CD14-positive monocyte (primary cell): Measurements from ENCODE around the gene COL2A1. TPM values are rescaled to one million over a fixed set of nuclear protein-coding genes. Genes with fewer than 3 reads are reported as not detected.
A peak's percentile ranks its signal among the peaks of the same experiment; 100 is the strongest.

ENCODE experiments used
- DNase-seq, 3 donors: peaks; one replicate each; pipeline ENCODE4 v3.0.0-alpha.2; 2011 to 2022
- H2AFZ ChIP-seq: 2 replicates; pipeline ENCODE4 v1.6.0; 2012; ENCODE audit warnings: mild to moderate bottlenecking, low read depth, low read length, inconsistent platforms; ENCODE audit not compliant: insufficient read depth, poor library complexity, severe bottlenecking
- H3K27ac ChIP-seq, 2 donors: 1 replicate in 1 of 2; 2 replicates in 1 of 2; pipeline ENCODE4 v1.5.1; 2012 to 2013; ENCODE audit warnings: low read length in 2 of 2, control low read depth in 1 of 2, inconsistent platforms in 1 of 2, low read depth in 1 of 2, mild to moderate bottlenecking in 1 of 2
- H3K27me3 ChIP-seq, 2 donors: one replicate each; pipeline versions ENCODE4 v1.6.0 to v1.6.1; 2011 to 2013; ENCODE audit warnings: low read length in 2 of 2; ENCODE audit not compliant: control insufficient read depth in 2 of 2, insufficient read depth in 2 of 2
- H3K36me3 ChIP-seq, 2 donors: replicated peaks in 1 of 2; 1 replicate in 1 of 2; 2 replicates in 1 of 2; pipeline versions ENCODE4 v1.5.1 to v1.6.1; 2012 to 2013; ENCODE audit warnings: low read length in 2 of 2, control low read depth in 1 of 2, inconsistent platforms in 1 of 2, mild to moderate bottlenecking in 1 of 2; ENCODE audit not compliant: insufficient read depth in 2 of 2, control insufficient read depth in 1 of 2
- H3K4me1 ChIP-seq, 2 donors: 1 replicate in 1 of 2; 2 replicates in 1 of 2; pipeline versions ENCODE4 v1.5.1 to v1.6.1; 2012 to 2013; ENCODE audit warnings: low read length in 2 of 2, control low read depth in 1 of 2, inconsistent platforms in 1 of 2, mild to moderate bottlenecking in 1 of 2, moderate library complexity in 1 of 2; ENCODE audit not compliant: insufficient read depth in 2 of 2, control insufficient read depth in 1 of 2
- H3K4me2 ChIP-seq: replicated peaks from 2 replicates; pipeline ENCODE3; 2012; ENCODE audit warnings: low read length, moderate library complexity, mild to moderate bottlenecking; ENCODE audit not compliant: poor library complexity, severe bottlenecking; ENCODE audit errors: extremely low read depth
- H3K4me3 ChIP-seq, 3 experiments: fragments of 200-600 bp in 1 of 3; sonication (generic) in 1 of 3; replicated peaks in 1 of 3; 1 replicate in 2 of 3; 2 replicates in 1 of 3; pipeline ENCODE4 v1.5.1; 2011 to 2013; ENCODE audit warnings: low read length in 3 of 3, mild to moderate bottlenecking in 3 of 3, control low read depth in 2 of 3, low read depth in 2 of 3, inconsistent platforms in 1 of 3, moderate library complexity in 1 of 3
- H3K79me2 ChIP-seq: 2 replicates; pipeline ENCODE4 v1.6.0; 2012; ENCODE audit warnings: mild to moderate bottlenecking, control low read depth, inconsistent platforms, low read length, moderate library complexity; ENCODE audit not compliant: insufficient read depth
- H3K9ac ChIP-seq: 2 replicates; pipeline ENCODE4 v1.6.0; 2017; ENCODE audit warnings: low read length, mild to moderate bottlenecking; ENCODE audit not compliant: insufficient read depth, poor library complexity, severe bottlenecking
- H3K9me3 ChIP-seq, 2 donors: replicated peaks in 1 of 2; 1 replicate in 1 of 2; 2 replicates in 1 of 2; pipeline versions ENCODE4 v1.5.1 to v1.6.1; 2012 to 2013; ENCODE audit warnings: low read length in 2 of 2, control low read depth in 1 of 2; ENCODE audit not compliant: control insufficient read depth in 1 of 2, insufficient read depth in 1 of 2
- H4K20me1 ChIP-seq: 2 replicates; pipeline ENCODE4 v1.6.0; 2012; ENCODE audit warnings: mild to moderate bottlenecking, low read length, control low read depth, moderate library complexity; ENCODE audit not compliant: insufficient read depth
- H3K27ac Mint-ChIP-seq, 7 donors: one replicate each; pipeline ENCODE4 v1.8.0; 2020; ENCODE audit warnings: mild to moderate bottlenecking in 7 of 7, mixed read lengths in 7 of 7, moderate library complexity in 6 of 7, inconsistent platforms in 2 of 7
- H3K27me3 Mint-ChIP-seq, 3 donors: one replicate each; pipeline ENCODE4 v1.8.0; 2021 to 2022; ENCODE audit warnings: low read depth in 3 of 3, mild to moderate bottlenecking in 3 of 3, mixed read lengths in 3 of 3, moderate library complexity in 3 of 3, inconsistent platforms in 1 of 3
- H3K36me3 Mint-ChIP-seq, 2 donors: one replicate each; pipeline ENCODE4 v1.8.0; 2020; ENCODE audit warnings: mixed read lengths in 2 of 2, inconsistent platforms in 1 of 2, mild to moderate bottlenecking in 1 of 2
- H3K4me1 Mint-ChIP-seq: one replicate; pipeline ENCODE4 v1.8.0; 2020; ENCODE audit warnings: mild to moderate bottlenecking, mixed read lengths
- H3K4me3 Mint-ChIP-seq, 2 donors: one replicate each; pipeline ENCODE4 v1.8.0; 2020; ENCODE audit warnings: mild to moderate bottlenecking in 2 of 2, mixed read lengths in 2 of 2, moderate library complexity in 1 of 2
- H3K9me3 Mint-ChIP-seq, 7 donors: one replicate each; pipeline ENCODE4 v1.8.0; 2020 to 2022; ENCODE audit warnings: mixed read lengths in 7 of 7, mild to moderate bottlenecking in 6 of 7, moderate library complexity in 6 of 7, inconsistent platforms in 2 of 7
- CTCF ChIP-seq: fragments of 200-600 bp; IDR thresholded peaks from one replicate; pipeline ENCODE4 v1.8.0; 2022; ENCODE audit warnings: antibody characterized with exemption, mild to moderate bottlenecking
- WGBS: methylation state at CpG from one replicate; pipeline ENCODE4 v1.1.5; 2013; ENCODE audit warnings: missing lambda C conversion rate; ENCODE audit not compliant: insufficient coverage; 5-methylcytosine and 5-hydroxymethylcytosine counted together
- intact Hi-C, 2 donors: fragments of 100-400 bp; cut with micrococcal nuclease; formaldehyde crosslinking; loops; one replicate each; pipeline versions ENCODE4 v1.15.0 to v1.15.1; 2023
- polyA plus RNA-seq, 3 donors: library from polyadenylated mRNA; depleted of rRNA in 1 of 3; unstranded in 2 of 3; stranded (reverse) in 1 of 3; fragments of 300-500 nt in 2 of 3; fragments of >200 nt in 1 of 3; fragmentation: Illumina TruSeq in 2 of 3; gene quantifications; 1 replicate in 2 of 3; 2 replicates in 1 of 3; pipeline ENCODE4 v1.2.3, GENCODE V29; 2012 to 2021

Gene COL2A1
- polyA plus RNA-seq, 3 donors, result not detected

GRCh38 chr12:47985596-47986290 lies 18.5 kb downstream of the COL2A1 start:
- Histone ChIP-seq H3K9ac (no peak overlapping the region), H3K4me2 (no peak overlapping the region), H3K27ac (no peak overlapping the region), H3K9me3 (no peaks in the 10 kb centered on the region), H3K79me2 (no peaks in the 10 kb centered on the region), H4K20me1 (no peaks in the 10 kb centered on the region), H3K4me1 (no peaks in the 10 kb centered on the region), H3K27me3 (no peaks in the 10 kb centered on the region), H2AFZ (no peak overlapping the region), H3K36me3 (no peaks in the 10 kb centered on the region), H3K4me3 (no peak overlapping the region)
- Mint-ChIP-seq H3K4me3 (no peak overlapping the region), H3K27ac (peak overlapping the region in 1 of 7 donors; percentile 45), H3K4me1 (peaks cover 12% of the 10 kb centered on the region), H3K9me3 (no peaks in the 10 kb centered on the region), H3K27me3 (peaks cover 10 to 30% (median 24%) of the 10 kb centered on the region in 3 donors), H3K36me3 (no peaks in the 10 kb centered on the region)
- TF ChIP-seq CTCF, result no peak
- 95% methylated on average over 8 of the region's 16 CpGs for WGBS
- intact Hi-C loops, result no loop called here
- DNase-seq, result no peak

GRCh38 chr12:47984331-47984801 lies 19.9 kb downstream of the COL2A1 start:
- H3K9me3 ChIP-seq, result no peaks in the 10 kb centered on the region
- H3K27ac Mint-ChIP-seq, result peak overlapping the region in 1 of 7 donors; percentile 42
- no peaks in the 10 kb centered on the region for H4K20me1 ChIP-seq
- no peak overlapping the region for H3K4me2 ChIP-seq
- TF ChIP-seq CTCF, result no peak
- no peaks in the 10 kb centered on the region for H3K79me2 ChIP-seq
- no peaks in the 10 kb centered on the region for H3K36me3 Mint-ChIP-seq
- H2AFZ ChIP-seq, result no peak overlapping the region
- no peaks in the 10 kb centered on the region for H3K36me3 ChIP-seq
- intact Hi-C loops, result no loop called here
- H3K27ac ChIP-seq, result no peak overlapping the region
- no peak overlapping the region for H3K4me3 ChIP-seq
- no peak for DNase-seq
- H3K4me1 Mint-ChIP-seq, result no peaks in the 10 kb centered on the region
- peaks cover 8 to 24% (median 20%) of the 10 kb centered on the region in 3 donors for H3K27me3 Mint-ChIP-seq
- no peaks in the 10 kb centered on the region for H3K9me3 Mint-ChIP-seq
- H3K4me3 Mint-ChIP-seq, result no peak overlapping the region
- WGBS, result 97% methylated on average over 4 of the region's 8 CpGs
- H3K27me3 ChIP-seq, result no peaks in the 10 kb centered on the region
- H3K9ac ChIP-seq, result no peak overlapping the region
- H3K4me1 ChIP-seq, result no peaks in the 10 kb centered on the region
